SU-DHL-6 (cell line): ENCODE results near the gene GH2.
"Not testable (repeated sequence)": the region's sequence is repeated elsewhere in the genome, so short reads cannot be mapped to it uniquely, and the experiment has no call there.

Experiments
- CTCF ChIP-seq: fragments of 200-600 bp; sonication (generic); IDR thresholded peaks from one replicate; pipeline ENCODE4 v1.5.1; 2017; ENCODE audit warnings: antibody characterized with exemption, mild to moderate bottlenecking, low read length, moderate library complexity; ENCODE audit not compliant: insufficient read depth, poor library complexity, severe bottlenecking
- EZH2phosphoT487 ChIP-seq: fragments of 200-600 bp; sonication (generic), shearing (Covaris generic); conservative IDR thresholded peaks from 2 replicates; pipeline ENCODE4 v1.6.1; 2018; ENCODE audit warnings: mild to moderate bottlenecking, antibody characterized with exemption, low read length, moderate library complexity, mixed read lengths

- TF ChIP-seq CTCF, EZH2phosphoT487: not testable (repeated sequence)
Measured at GRCh38 chr17:63894821-63895220, 13.1 kb upstream of the GH2 start.
